ENCODE measurements around the gene RABGEF1. TPM values are rescaled to one million over a fixed set of nuclear protein-coding genes. Genes with fewer than 3 reads are reported as not detected.
"Not testable (repeated sequence)": the region's sequence is repeated elsewhere in the genome, so short reads cannot be mapped to it uniquely, and the experiment has no call there.

The RABGEF1 gene
- total RNA-seq, 1 experiment from 2014 or later, result 27.3 TPM

DNA sequence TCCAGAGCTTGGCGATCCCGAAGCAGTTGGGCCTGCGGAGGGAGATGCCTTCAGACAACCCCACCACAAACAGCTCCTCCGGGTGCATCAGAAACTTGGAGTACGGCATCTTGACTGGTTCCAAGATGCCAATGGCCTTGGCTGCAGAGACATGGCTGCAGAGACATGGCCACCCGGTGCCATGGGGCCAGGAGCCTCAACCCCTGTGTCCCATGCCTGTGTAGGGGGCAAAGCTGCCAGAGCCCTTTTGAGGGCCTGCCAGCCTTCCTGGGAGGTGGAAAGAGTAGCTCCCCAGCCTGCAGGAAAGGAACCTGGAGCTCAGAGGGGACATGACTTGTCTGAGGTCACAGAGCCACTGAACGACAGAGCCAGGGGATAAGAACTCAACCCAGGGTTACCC is 83.5 kb downstream of the RABGEF1 start:
- POLR2A ChIA-PET, result interaction anchor here (0.6 to 0.8 kb wide), 3 partner anchors 12 to 121 kb away, joined by 3 to 11 read pairs (median 5); no protein-coding TSS in a partner anchor
- TF ChIP-seq REST (IDR thresholded peaks at IDR 0.05; ENCODE audit: insufficient read depth in 1 of 2, low read depth in 2 of 2, low read length in 1 of 2), result no peak
- TF ChIP-seq POLR2AphosphoS5 (IDR thresholded peaks at IDR 0.05; ENCODE audit: low read depth, low read length), result no peak
- TF ChIP-seq CTCF (IDR thresholded peaks at IDR 0.05), result no peak
- no peak for TF ChIP-seq SIN3A (IDR thresholded peaks at IDR 0.05; ENCODE audit: borderline replicate concordance, insufficient read depth, low read depth, low read length)
- no peak for TF ChIP-seq TCF7L2 (IDR thresholded peaks at IDR 0.05; ENCODE audit: low read depth, low read length)
- Histone ChIP-seq H3K27ac (ENCODE audit: low read length) (no peak overlapping the region), H3K27me3 (ENCODE audit: control insufficient read depth, insufficient read depth, low read length) (no peaks in the 10 kb centered on the region), H3K9me3 (ENCODE audit: control insufficient read depth, insufficient read depth, low read depth, low read length) (no peaks in the 10 kb centered on the region), H3K4me1 (ENCODE audit: control insufficient read depth, insufficient read depth, low read length) (no peaks in the 10 kb centered on the region), H3K36me3 (ENCODE audit: control insufficient read depth, insufficient read depth, low read length) (no peaks in the 10 kb centered on the region), H3K4me3 (ENCODE audit: low read depth in 2 of 2, low read length in 2 of 2) (no peak overlapping the region)
- intact Hi-C loops (cut with micrococcal nuclease; ENCODE audit: unreplicated experiment), result no loop called here
- in situ Hi-C loops (cut with HindIII; ENCODE audit: low pct_unique_long_range_greater_than_20kb, low sequenced_read_pairs), result no loop called here
- CTCF ChIA-PET, result no interaction called here
- no TSS peak for BruUV-seq (replicated peaks)
- DNase-seq (ENCODE audit: low read depth, low spot score) (no peak), ATAC-seq (no peak)

DNA sequence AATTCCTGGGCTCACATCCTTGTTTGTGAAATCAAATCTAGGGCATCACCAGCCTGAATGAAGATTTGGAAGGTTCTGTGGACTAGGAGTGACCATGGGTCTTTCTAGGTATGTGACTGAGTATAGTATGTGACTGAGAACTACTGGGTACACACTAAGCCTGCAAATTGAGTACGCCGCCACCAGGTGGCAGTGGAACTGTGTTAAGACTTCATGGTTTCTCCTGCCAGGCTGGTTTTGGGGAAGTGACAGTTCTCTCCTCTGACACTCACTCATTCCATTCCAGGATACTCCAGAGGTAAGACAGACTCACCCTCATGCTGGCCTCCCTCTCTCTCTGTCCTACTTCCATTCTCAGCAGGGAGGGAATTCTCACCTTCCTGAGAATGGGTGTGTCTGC is 85.0 kb downstream of the RABGEF1 start:
- CTCF ChIA-PET, result interaction anchor here (0.7 kb wide), 1 partner anchor 79 kb away, joined by 10 read pairs; no protein-coding TSS in a partner anchor
- H3K4me3 ChIP-seq (ENCODE audit: low read depth in 2 of 2, low read length in 2 of 2); H3K4me1 ChIP-seq (ENCODE audit: control insufficient read depth, insufficient read depth, low read length); H3K36me3 ChIP-seq (ENCODE audit: control insufficient read depth, insufficient read depth, low read length); H3K9me3 ChIP-seq (ENCODE audit: control insufficient read depth, insufficient read depth, low read depth, low read length); DNase-seq (ENCODE audit: low read depth, low spot score); POLR2A ChIA-PET; BruUV-seq (replicated peaks); H3K27me3 ChIP-seq (ENCODE audit: control insufficient read depth, insufficient read depth, low read length); H3K27ac ChIP-seq (ENCODE audit: low read length); in situ Hi-C loops (cut with HindIII; ENCODE audit: low pct_unique_long_range_greater_than_20kb, low sequenced_read_pairs): not testable (repeated sequence)
- intact Hi-C loops (cut with micrococcal nuclease; ENCODE audit: unreplicated experiment), result loop anchor here (5.0 kb wide), 1 partner anchor 172 kb away; the partner anchor contains the start of genes SBDS and TYW1
- peak; percentile 85 for ATAC-seq

- ChIA-PET CTCF (interaction anchor here (0.7 kb wide), 1 partner anchor 170 kb away, joined by 3 read pairs; the partner anchor contains the start of gene TYW1), POLR2A (no interaction called here)
- Histone ChIP-seq H3K4me3 (ENCODE audit: low read depth in 2 of 2, low read length in 2 of 2) (no peak overlapping the region), H3K9me3 (ENCODE audit: control insufficient read depth, insufficient read depth, low read depth, low read length) (no peaks in the 10 kb centered on the region), H3K4me1 (ENCODE audit: control insufficient read depth, insufficient read depth, low read length) (no peaks in the 10 kb centered on the region), H3K36me3 (ENCODE audit: control insufficient read depth, insufficient read depth, low read length) (no peaks in the 10 kb centered on the region), H3K27ac (ENCODE audit: low read length) (no peak overlapping the region), H3K27me3 (ENCODE audit: control insufficient read depth, insufficient read depth, low read length) (no peaks in the 10 kb centered on the region)
- in situ Hi-C loops (cut with HindIII; ENCODE audit: low pct_unique_long_range_greater_than_20kb, low sequenced_read_pairs) (no loop called here), intact Hi-C loops (cut with micrococcal nuclease; ENCODE audit: unreplicated experiment) (loop anchor here (5.0 kb wide), 1 partner anchor 171 kb away; the partner anchor contains the start of genes SBDS and TYW1)
- no peak for ATAC-seq
- no TSS peak for BruUV-seq (replicated peaks)
- TF ChIP-seq CTCF (IDR thresholded peaks at IDR 0.05) (no peak), TCF7L2 (IDR thresholded peaks at IDR 0.05; ENCODE audit: low read depth, low read length) (no peak), POLR2AphosphoS5 (IDR thresholded peaks at IDR 0.05; ENCODE audit: low read depth, low read length) (no peak), SIN3A (IDR thresholded peaks at IDR 0.05; ENCODE audit: borderline replicate concordance, insufficient read depth, low read depth, low read length) (no peak), REST (IDR thresholded peaks at IDR 0.05; ENCODE audit: insufficient read depth in 1 of 2, low read depth in 2 of 2, low read length in 1 of 2) (no peak)
- no peak for DNase-seq (ENCODE audit: low read depth, low spot score)
These were observed 86.1 kb downstream of the RABGEF1 start for GRCh38 chr7:66826649-66827048.

All from Panc1 (cell line).